T-helper 1 cell treated with Interleukin-12 subunit alpha and Interleukin-12 subunit beta and Interleukin-4 antibody, amounts not matched to agents 30 ng/mL and 1 ng/mL, for 36 hours (primary cell): ENCODE results near the gene TYK2. TPM values are rescaled to one million over a fixed set of nuclear protein-coding genes. Genes with fewer than 3 reads are reported as not detected.

ENCODE experiments used
- intact Hi-C: fragments of 100-400 bp; cut with micrococcal nuclease; formaldehyde crosslinking; loops from one replicate; pipeline ENCODE4 v1.15.1; 2024
- total RNA-seq: library from RNA; stranded (reverse); gene quantifications from 2 replicates; pipeline ENCODE4 v1.2.3, GENCODE V29; 2022

Gene TYK2
- total RNA-seq, 1 donor from 2014 or later: 336 TPM

GRCh38 chr19:10317857-10318462, 62.4 kb downstream of the TYK2 start:
- intact Hi-C loops: loop anchor here (2.0 to 5.0 kb wide), 2 partner anchors 23 to 64 kb away; partner anchors contain the start of gene TYK2

- intact Hi-C loops: loop anchor here (2.0 to 5.0 kb wide), 2 partner anchors 22 to 65 kb away; partner anchors contain the start of gene TYK2
Observed at GRCh38 chr19:10317045-10317856, 63.1 kb downstream of the TYK2 start.

GRCh38 chr19:10316229-10317044, 63.9 kb downstream of the TYK2 start:
- intact Hi-C loops: loop anchor here (1.0 to 5.0 kb wide), 4 partner anchors 17 to 66 kb away; partner anchors contain the start of genes ICAM1, RAVER1 and TYK2

GRCh38 chr19:10315335-10316214, 64.8 kb downstream of the TYK2 start, which contains the start of gene FDX2:
FDX2 (minus strand) TSS chr19:10316015; CDS start chr19:10315996, 19 bp downstream.
- intact Hi-C loops: loop anchor here (1.0 to 5.0 kb wide), 4 partner anchors 18 to 67 kb away; partner anchors contain the start of genes ICAM1, RAVER1 and TYK2

- intact Hi-C loops: no loop called here
Observed at GRCh38 chr19:10309423-10309822, 70.9 kb downstream of the TYK2 start, which contains the start of gene ZGLP1. ZGLP1 (minus strand) TSS chr19:10309815.

GRCh38 chr19:10306327-10306726, 74.0 kb downstream of the TYK2 start:
- intact Hi-C loops: no loop called here

GRCh38 chr19:10305139-10305806, 75.1 kb downstream of the TYK2 start:
- intact Hi-C loops: no loop called here

Other genes starting within 250 kb of the TYK2 start
- 354 and 359 TPM in 2 replicates for gene DNMT1, start 185.6 kb downstream of the TYK2 start, total RNA-seq
- gene S1PR2, start 149.2 kb downstream of the TYK2 start, total RNA-seq: 8.3 and 8.8 TPM in 2 replicates
- 76.8 and 81.8 TPM in 2 replicates for gene MRPL4, start 128.4 kb downstream of the TYK2 start, total RNA-seq
- 68.3 and 72.7 TPM in 2 replicates for gene ICAM1, start 109.5 kb downstream of the TYK2 start, total RNA-seq
- gene ICAM4, start 93.6 kb downstream of the TYK2 start, total RNA-seq: 1.2 and 1.3 TPM in 2 replicates
- gene ICAM5, start 90.6 kb downstream of the TYK2 start, total RNA-seq: 0.10 and 0.37 TPM in 2 replicates
- 2.1 and 3.1 TPM in 2 replicates for gene ZGLP1, start 70.8 kb downstream of the TYK2 start, total RNA-seq
- 8.6 and 8.8 TPM in 2 replicates for gene FDX2, start 64.6 kb downstream of the TYK2 start, total RNA-seq
- 69.1 and 76.7 TPM in 2 replicates for gene RAVER1, start 47.0 kb downstream of the TYK2 start, total RNA-seq
- gene ICAM3, start 40.9 kb downstream of the TYK2 start, total RNA-seq: 190 and 195 TPM in 2 replicates
- 253 and 263 TPM in 2 replicates for gene CDC37, start 23.0 kb upstream of the TYK2 start, total RNA-seq
- 59.3 and 61.9 TPM in 2 replicates for gene PDE4A, start 40.0 kb upstream of the TYK2 start, total RNA-seq
- gene KEAP1, start 122.8 kb upstream of the TYK2 start, total RNA-seq: 91.4 and 97.7 TPM in 2 replicates
- gene S1PR5, start 136.9 kb upstream of the TYK2 start, total RNA-seq: not detected in 2 replicates
- 46.4 and 47.2 TPM in 2 replicates for gene ATG4D, start 163.3 kb upstream of the TYK2 start, total RNA-seq
- 64.8 and 65.0 TPM in 2 replicates for gene KRI1, start 185.4 kb upstream of the TYK2 start, total RNA-seq
- gene CDKN2D, start 188.4 kb upstream of the TYK2 start, total RNA-seq: 60.5 and 60.8 TPM in 2 replicates
- not detected in 2 replicates for gene AP1M2, start 206.7 kb upstream of the TYK2 start, total RNA-seq
- 151 and 162 TPM in 2 replicates for gene SLC44A2, start 245.0 kb upstream of the TYK2 start, total RNA-seq